CD4-positive, alpha-beta T cell (primary cell): ENCODE measurements around the gene CSNK2A1. TPM values are rescaled to one million over a fixed set of nuclear protein-coding genes. Genes with fewer than 3 reads are reported as not detected.

ENCODE experiments used
- ATAC-seq: fragments of 200-7000 bp; cut with Tn5 transposase; one replicate; pipeline ENCODE4 v1.10.0; 2022; ENCODE audit warnings: mild to moderate bottlenecking; ENCODE audit not compliant: poor library complexity
- CTCF ChIA-PET: fragments of 350-600 bp; sonication (Branson Sonifier 250); formaldehyde crosslinking; loops from one replicate; lab custom pipeline; 2021; ENCODE audit warnings: antibody characterized with exemption, inconsistent platforms; lab: Charles Lee
- POLR2A ChIA-PET: fragments of 350-600 bp; sonication (Branson Sonifier 250); formaldehyde crosslinking; loops from one replicate; lab custom pipeline; 2021; ENCODE audit warnings: antibody characterized with exemption, inconsistent platforms; lab: Charles Lee
- DNase-seq, 14 experiments: peaks; one replicate each; pipeline ENCODE4 v3.0.0-alpha.2; 2013 to 2020; ENCODE audit warnings: mixed read lengths in 2 of 14
- H3K27ac ChIP-seq, 2 donors: one replicate each; pipeline versions ENCODE4 v1.5.1 to v1.7.0; 2013; ENCODE audit warnings: low read length in 2 of 2, low read depth in 1 of 2, mild to moderate bottlenecking in 1 of 2
- H3K27me3 ChIP-seq, 2 experiments: 1 replicate in 1 of 2; 2 replicates in 1 of 2; pipeline versions ENCODE4 v1.6.1 to v1.7.0; 2013; ENCODE audit warnings: low read length in 2 of 2, control low read depth in 1 of 2, mild to moderate bottlenecking in 1 of 2, moderate library complexity in 1 of 2; ENCODE audit not compliant: insufficient read depth in 2 of 2, control insufficient read depth in 1 of 2
- H3K36me3 ChIP-seq: one replicate; pipeline ENCODE4 v1.6.1; 2013; ENCODE audit warnings: low read length, control low read depth; ENCODE audit not compliant: insufficient read depth
- H3K4me1 ChIP-seq: one replicate; pipeline ENCODE4 v1.6.1; 2013; ENCODE audit warnings: low read length, control low read depth; ENCODE audit not compliant: insufficient read depth
- H3K4me3 ChIP-seq: one replicate; pipeline ENCODE4 v1.5.1; 2013; ENCODE audit warnings: mild to moderate bottlenecking, low read length, moderate library complexity
- H3K9me3 ChIP-seq, 2 experiments: 1 replicate in 1 of 2; 2 replicates in 1 of 2; pipeline versions ENCODE4 v1.6.1 to v1.7.0; 2013; ENCODE audit warnings: low read length in 2 of 2, mild to moderate bottlenecking in 2 of 2, control low read depth in 1 of 2, moderate library complexity in 1 of 2; ENCODE audit not compliant: control insufficient read depth in 1 of 2, insufficient read depth in 1 of 2
- H3K27ac Mint-ChIP-seq: one replicate; pipeline ENCODE4 v1.8.0; 2020; ENCODE audit warnings: mixed read lengths
- H3K27me3 Mint-ChIP-seq: one replicate; pipeline ENCODE4 v1.8.0; 2021; ENCODE audit warnings: mixed read lengths
- H3K36me3 Mint-ChIP-seq: one replicate; pipeline ENCODE4 v1.8.0; 2021; ENCODE audit warnings: low read depth, mixed read lengths
- H3K4me1 Mint-ChIP-seq: one replicate; pipeline ENCODE4 v1.8.0; 2021; ENCODE audit warnings: low read depth, mixed read lengths
- H3K4me3 Mint-ChIP-seq: one replicate; pipeline ENCODE4 v1.8.0; 2020; ENCODE audit warnings: mild to moderate bottlenecking, mixed read lengths
- H3K9me3 Mint-ChIP-seq: one replicate; pipeline ENCODE4 v1.8.0; 2020; ENCODE audit warnings: mixed read lengths
- intact Hi-C, 2 experiments: fragments of 100-400 bp; cut with DNase I in 1 of 2; cut with micrococcal nuclease in 1 of 2; formaldehyde crosslinking; loops; one replicate each; pipeline versions ENCODE4 v1.15.1 to v1.9.0; 2023 to 2025; cut with DNase I, micrococcal nuclease
- total RNA-seq, 174 experiments: library from RNA in 2 of 174; stranded (reverse) in 2 of 174; gene quantifications; one replicate each; pipeline ENCODE4 v1.2.3 and lab custom pipeline; 2021 to 2026
- TF ChIP-seq, protein P1 (sequence below): fragments of 200-600 bp; IDR thresholded peaks from one replicate; pipeline ENCODE4 v1.8.0; 2022; ENCODE audit warnings: antibody characterized with exemption, mild to moderate bottlenecking

Gene CSNK2A1
- total RNA-seq, 2 experiments from 2014 or later, result 55.5 to 56.9 TPM

DNA sequence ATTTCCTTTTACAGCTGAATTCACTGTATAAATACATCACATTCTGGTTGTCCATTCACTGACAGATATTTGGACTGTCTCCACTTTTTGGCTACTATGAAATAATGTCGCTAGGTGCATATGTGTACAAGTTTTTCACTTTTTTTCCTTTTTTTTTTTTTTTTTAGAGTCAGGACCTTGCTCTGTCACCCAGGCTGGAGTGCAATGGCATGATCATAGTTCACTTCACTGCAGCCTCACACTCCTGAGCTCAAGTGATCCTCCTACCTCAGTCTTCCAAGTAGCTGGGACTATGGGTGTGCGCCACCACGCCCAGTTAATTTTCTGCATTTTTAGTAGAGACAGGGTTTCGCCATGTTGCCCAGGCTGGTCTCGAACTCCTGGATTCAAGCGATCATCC lies 13.3 kb downstream of the CSNK2A1 start:
- CTCF ChIA-PET, result no interaction called here
- Mint-ChIP-seq H3K4me3 (no peak overlapping the region), H3K9me3 (peaks cover 6% of the 10 kb centered on the region), H3K36me3 (peaks cover 70% of the 10 kb centered on the region), H3K4me1 (peaks cover 51% of the 10 kb centered on the region), H3K27me3 (no peaks in the 10 kb centered on the region), H3K27ac (peak overlapping the region; percentile 1)
- DNase-seq (no peak), ATAC-seq (no peak)
- Histone ChIP-seq H3K27ac (no peak overlapping the region), H3K36me3 (peaks cover 31% of the 10 kb centered on the region), H3K4me1 (peaks cover 11% of the 10 kb centered on the region), H3K4me3 (no peak overlapping the region), H3K9me3 (peaks cover 13 to 16% of the 10 kb centered on the region in 2 experiments), H3K27me3 (no peaks in the 10 kb centered on the region)
- POLR2A ChIA-PET, result no interaction called here
- TF ChIP-seq, protein P1, sequence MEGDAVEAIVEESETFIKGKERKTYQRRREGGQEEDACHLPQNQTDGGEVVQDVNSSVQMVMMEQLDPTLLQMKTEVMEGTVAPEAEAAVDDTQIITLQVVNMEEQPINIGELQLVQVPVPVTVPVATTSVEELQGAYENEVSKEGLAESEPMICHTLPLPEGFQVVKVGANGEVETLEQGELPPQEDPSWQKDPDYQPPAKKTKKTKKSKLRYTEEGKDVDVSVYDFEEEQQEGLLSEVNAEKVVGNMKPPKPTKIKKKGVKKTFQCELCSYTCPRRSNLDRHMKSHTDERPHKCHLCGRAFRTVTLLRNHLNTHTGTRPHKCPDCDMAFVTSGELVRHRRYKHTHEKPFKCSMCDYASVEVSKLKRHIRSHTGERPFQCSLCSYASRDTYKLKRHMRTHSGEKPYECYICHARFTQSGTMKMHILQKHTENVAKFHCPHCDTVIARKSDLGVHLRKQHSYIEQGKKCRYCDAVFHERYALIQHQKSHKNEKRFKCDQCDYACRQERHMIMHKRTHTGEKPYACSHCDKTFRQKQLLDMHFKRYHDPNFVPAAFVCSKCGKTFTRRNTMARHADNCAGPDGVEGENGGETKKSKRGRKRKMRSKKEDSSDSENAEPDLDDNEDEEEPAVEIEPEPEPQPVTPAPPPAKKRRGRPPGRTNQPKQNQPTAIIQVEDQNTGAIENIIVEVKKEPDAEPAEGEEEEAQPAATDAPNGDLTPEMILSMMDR, result no peak
- intact Hi-C loops, result no loop called here

DNA sequence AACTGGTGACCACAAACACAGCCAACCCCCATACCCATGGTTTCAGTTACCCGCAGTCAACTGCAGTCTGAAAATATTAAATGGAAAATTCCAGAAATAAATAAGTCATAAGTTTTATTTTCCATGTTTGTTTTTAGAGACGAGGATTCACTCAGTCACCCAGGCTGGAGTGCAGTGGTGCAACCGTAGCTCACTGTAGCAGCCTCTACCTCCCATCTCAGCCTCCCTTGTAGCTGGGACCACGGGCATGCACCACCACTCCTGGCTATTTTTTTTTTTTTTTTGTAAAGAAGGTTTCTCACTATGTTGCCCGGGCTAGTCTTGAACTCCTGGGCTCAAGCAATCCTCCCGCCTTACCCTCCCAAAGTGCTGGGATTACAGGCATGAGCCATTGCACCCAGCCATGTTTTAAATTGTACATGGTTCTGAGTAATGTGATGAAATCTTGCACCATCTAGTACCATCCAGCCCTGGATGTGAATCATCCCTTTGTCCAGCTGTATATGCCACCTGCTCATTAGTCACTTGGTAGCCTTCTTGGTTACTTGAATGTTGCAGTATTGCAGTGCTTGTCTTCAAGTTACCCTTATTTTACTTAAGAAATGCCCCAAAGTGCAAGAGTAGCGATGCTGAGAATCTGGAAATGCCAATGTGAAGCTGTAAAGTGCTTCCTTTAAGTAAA lies 14.5 kb downstream of the CSNK2A1 start:
- Mint-ChIP-seq H3K4me1 (peaks cover 39% of the 10 kb centered on the region), H3K4me3 (no peak overlapping the region), H3K27me3 (no peaks in the 10 kb centered on the region), H3K27ac (peak overlapping the region; percentile 1), H3K36me3 (peaks cover 77% of the 10 kb centered on the region), H3K9me3 (peaks cover 6% of the 10 kb centered on the region)
- CTCF ChIA-PET, result no interaction called here
- Histone ChIP-seq H3K36me3 (peaks cover 31% of the 10 kb centered on the region), H3K27ac (no peak overlapping the region), H3K27me3 (no peaks in the 10 kb centered on the region), H3K4me1 (no peaks in the 10 kb centered on the region), H3K9me3 (peaks cover 13 to 16% of the 10 kb centered on the region in 2 experiments), H3K4me3 (no peak overlapping the region)
- ATAC-seq (no peak), DNase-seq (no peak)
- POLR2A ChIA-PET, result no interaction called here
- TF ChIP-seq, protein P1, result no peak
- intact Hi-C loops, result no loop called here

DNA sequence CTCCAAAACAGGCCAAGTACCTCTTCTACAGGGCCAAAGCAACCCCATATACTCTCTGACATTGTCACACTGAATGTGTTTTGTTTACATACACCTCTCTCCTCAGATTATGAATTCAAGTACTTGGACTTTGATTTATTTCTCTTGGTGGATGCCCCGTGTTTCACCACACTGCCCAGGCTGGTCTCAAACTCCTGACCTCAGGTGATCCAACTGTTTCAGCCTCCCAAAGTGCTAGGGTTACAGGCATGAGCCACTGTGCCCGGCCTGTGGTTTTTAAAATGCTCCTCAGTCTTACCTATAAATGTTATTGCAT lies 16.1 kb downstream of the CSNK2A1 start:
- H3K4me1 Mint-ChIP-seq, result peaks cover 24% of the 10 kb centered on the region

More for the DNA sequence above, 16.1 kb downstream of the CSNK2A1 start:
- ATAC-seq, result no peak
- H3K36me3 Mint-ChIP-seq, result peaks cover 81% of the 10 kb centered on the region
- no peaks in the 10 kb centered on the region for H3K27me3 ChIP-seq
- H3K4me3 ChIP-seq, result no peak overlapping the region
- peaks cover 6% of the 10 kb centered on the region for H3K9me3 Mint-ChIP-seq
- intact Hi-C loops, result no loop called here
- POLR2A ChIA-PET, result no interaction called here
- no peak for DNase-seq
- TF ChIP-seq, protein P1, result no peak
- CTCF ChIA-PET, result no interaction called here
- no peak overlapping the region for H3K27ac Mint-ChIP-seq
- peaks cover 13 to 16% of the 10 kb centered on the region in 2 experiments for H3K9me3 ChIP-seq
- no peak overlapping the region for H3K4me3 Mint-ChIP-seq
- no peak overlapping the region for H3K27ac ChIP-seq
- H3K4me1 ChIP-seq, result no peaks in the 10 kb centered on the region
- no peaks in the 10 kb centered on the region for H3K27me3 Mint-ChIP-seq
- peaks cover 43% of the 10 kb centered on the region for H3K36me3 ChIP-seq
